ENCODE measurements around the gene PPP2R5C. TPM values are rescaled to one million over a fixed set of nuclear protein-coding genes. Genes with fewer than 3 reads are reported as not detected.

PPP2R5C gene
- total RNA-seq, 1 donor from 2014 or later = 134 TPM

- peaks cover 23% of the 10 kb centered on the region for H3K4me1 Mint-ChIP-seq
- H3K36me3 Mint-ChIP-seq (ENCODE audit: low read depth) = peaks cover 2% of the 10 kb centered on the region
- H3K27me3 Mint-ChIP-seq (ENCODE audit: low read depth) = no peaks in the 10 kb centered on the region
- no peak overlapping the region for H3K27ac Mint-ChIP-seq (ENCODE audit: unreplicated experiment)
- no peak for TF ChIP-seq CTCF (conservative IDR thresholded peaks at IDR 0.05)
- no peak overlapping the region for H3K4me3 Mint-ChIP-seq
- no peak for DNase-seq (ENCODE audit: low read depth, low spot score)
- no peaks in the 10 kb centered on the region for H3K9me3 Mint-ChIP-seq
These were observed 211.8 kb downstream of the PPP2R5C start for GRCh38 chr14:101973356-101973755.

- peak overlapping the region; percentile 3 for H3K27ac Mint-ChIP-seq (ENCODE audit: unreplicated experiment)
- H3K36me3 Mint-ChIP-seq (ENCODE audit: low read depth) = peaks cover 3% of the 10 kb centered on the region
These were observed 213.7 kb downstream of the PPP2R5C start for GRCh38 chr14:101975231-101975630.

More at GRCh38 chr14:101975231-101975630, 213.7 kb downstream of the PPP2R5C start:
- Mint-ChIP-seq H3K4me3 (no peak overlapping the region), H3K27me3 (ENCODE audit: low read depth) (no peaks in the 10 kb centered on the region), H3K4me1 (peaks cover 15% of the 10 kb centered on the region), H3K9me3 (no peaks in the 10 kb centered on the region)
- DNase-seq (ENCODE audit: low read depth, low spot score) = no peak
- no peak for TF ChIP-seq CTCF (conservative IDR thresholded peaks at IDR 0.05)

Other genes with a start within 250 kb of the PPP2R5C start
- gene DIO3, start 200.2 kb upstream of the PPP2R5C start, total RNA-seq = 0.36 and 0.51 TPM in 2 replicates
- 518 and 528 TPM in 2 replicates for gene DYNC1H1, start 202.9 kb downstream of the PPP2R5C start, total RNA-seq

Measured in neural crest cell (in vitro differentiated cells).